Measurements from ENCODE around the gene ITGB2. TPM values are rescaled to one million over a fixed set of nuclear protein-coding genes. Genes with fewer than 3 reads are reported as not detected.
A peak's percentile ranks its signal among the peaks of the same experiment; 100 is the strongest.

ITGB2 gene
- total RNA-seq, 5 donors from 2014 or later (not counting 1 experiment from before 2014, with no cell fraction given): 249 to 498 (median 304) TPM

DNA sequence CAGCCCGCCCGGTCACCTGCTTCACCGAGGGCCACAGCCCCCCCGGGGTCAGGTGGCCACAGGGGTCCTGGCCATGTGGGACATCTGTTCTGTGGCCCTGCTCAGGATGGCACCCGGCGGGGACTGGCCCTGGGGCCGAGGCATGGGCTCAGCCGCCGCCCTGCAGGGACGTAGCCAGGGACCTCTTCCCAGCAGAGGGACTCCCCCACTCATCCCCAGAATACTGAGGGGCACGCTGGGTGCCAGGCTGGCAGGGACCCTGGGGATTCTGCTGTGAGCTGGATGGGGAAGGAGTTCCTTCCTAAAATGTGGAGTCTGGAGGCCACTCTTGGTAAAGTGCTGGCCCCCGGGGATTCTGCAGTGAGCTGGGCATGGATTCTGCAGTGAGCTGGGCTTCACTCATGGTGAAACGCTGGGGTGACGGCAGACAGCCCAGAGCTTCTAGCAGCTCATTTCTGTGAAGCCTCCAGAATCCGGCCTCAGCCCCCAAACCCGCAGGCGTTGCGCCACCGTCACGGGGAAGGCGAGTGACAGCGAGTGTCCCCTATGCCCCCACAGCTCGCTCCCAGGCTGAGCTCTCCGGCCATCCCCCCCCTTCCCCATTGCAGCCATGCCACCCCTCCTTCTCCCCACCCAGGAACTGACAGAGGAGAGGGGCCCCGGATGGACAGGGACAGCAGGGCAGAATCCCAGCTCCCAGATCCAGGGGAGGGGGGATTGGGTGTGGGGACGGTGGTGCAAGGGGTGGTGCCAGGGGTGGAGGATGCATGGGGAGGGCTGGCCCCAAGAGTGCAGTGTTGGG is 1.4 kb downstream of the ITGB2 start:
- Histone ChIP-seq H3K27me3 (replicated peaks in 1 of 2; ENCODE audit: control insufficient read depth in 2 of 2, extremely low read depth in 1 of 2, insufficient read depth in 2 of 2, low read length in 1 of 2) (no peaks in the 10 kb centered on the region), H3K4me1 (ENCODE audit: control insufficient read depth in 1 of 2, extremely low read depth in 1 of 2, insufficient read depth in 2 of 2, low read length in 2 of 2) (peaks cover 55 to 72% of the 10 kb centered on the region in 2 experiments), H3K27ac (ENCODE audit: low read length) (peak overlapping the region; percentile 64), H3K9me3 (no peaks in the 10 kb centered on the region), H3K36me3 (ENCODE audit: control insufficient read depth in 2 of 2, extremely low read depth in 1 of 2, insufficient read depth in 1 of 2, low read length in 1 of 2) (peaks cover 0 to 20% of the 10 kb centered on the region in 2 donors), H3K4me3 (ENCODE audit: control insufficient read depth in 1 of 2, extremely low read depth in 1 of 2, low read length in 1 of 2) (peak overlapping the region; percentile 89 to 98)
- peak in 1 of 4 experiments; percentile 13 for ATAC-seq (replicated peaks in 1 of 4)
- Mint-ChIP-seq H3K9me3 (no peaks in the 10 kb centered on the region), H3K27me3 (no peaks in the 10 kb centered on the region), H3K27ac (peak overlapping the region; percentile 94 to 99), H3K36me3 (peaks cover 9% of the 10 kb centered on the region), H3K4me1 (peaks cover 73 to 88% (median 84%) of the 10 kb centered on the region in 3 donors), H3K4me3 (peak overlapping the region; percentile 96 to 100 (median 96))
- peak in 1 of 35 experiments; percentile 36 for DNase-seq
- ChIA-PET CTCF (interaction anchor here in 1 of 2 donors (0.6 to 1.0 kb wide), 4 partner anchors 8 to 211 kb away, joined by 3 to 9 read pairs (median 6); no protein-coding TSS in a partner anchor), POLR2A (interaction anchor here (0.6 to 0.7 kb wide), 2 partner anchors 20 to 21 kb away, joined by 3 read pairs; no protein-coding TSS in a partner anchor)
- 1% methylated on average over 13 of the region's 26 CpGs for WGBS (ENCODE audit: insufficient coverage)

GRCh38 chr21:44918581-44919033 is 2.1 kb downstream of the ITGB2 start:
- POLR2A ChIA-PET: no interaction called here
- peak overlapping the region; percentile 63 for H3K27ac ChIP-seq (ENCODE audit: low read length)
- H3K4me1 ChIP-seq (ENCODE audit: control insufficient read depth in 1 of 2, extremely low read depth in 1 of 2, insufficient read depth in 2 of 2, low read length in 2 of 2): peaks cover 59 to 74% of the 10 kb centered on the region in 2 experiments
- CTCF ChIA-PET: interaction anchor here in 1 of 2 donors (0.6 to 0.8 kb wide), 2 partner anchors 26 to 211 kb away, joined by 3 to 5 read pairs; no protein-coding TSS in a partner anchor
- H3K4me3 ChIP-seq (ENCODE audit: control insufficient read depth in 1 of 2, extremely low read depth in 1 of 2, low read length in 1 of 2): peak overlapping the region; percentile 89 to 98
- H3K9me3 Mint-ChIP-seq: no peaks in the 10 kb centered on the region
- H3K36me3 Mint-ChIP-seq: peaks cover 9% of the 10 kb centered on the region
- no peaks in the 10 kb centered on the region for H3K9me3 ChIP-seq
- no peaks in the 10 kb centered on the region for H3K27me3 Mint-ChIP-seq
- H3K36me3 ChIP-seq (ENCODE audit: control insufficient read depth in 2 of 2, extremely low read depth in 1 of 2, insufficient read depth in 1 of 2, low read length in 1 of 2): peaks cover 0 to 20% of the 10 kb centered on the region in 2 donors
- WGBS (ENCODE audit: insufficient coverage): 48% methylated on average over 10 of the region's 13 CpGs
- H3K27me3 ChIP-seq (replicated peaks in 1 of 2; ENCODE audit: control insufficient read depth in 2 of 2, extremely low read depth in 1 of 2, insufficient read depth in 2 of 2, low read length in 1 of 2): no peaks in the 10 kb centered on the region
- peak overlapping the region; percentile 93 to 94 for H3K27ac Mint-ChIP-seq
- ATAC-seq (replicated peaks in 1 of 4): no peak
- DNase-seq: no peak
- peak overlapping the region; percentile 96 to 100 (median 96) for H3K4me3 Mint-ChIP-seq
- peaks cover 72 to 88% (median 83%) of the 10 kb centered on the region in 3 donors for H3K4me1 Mint-ChIP-seq

GRCh38 chr21:44918107-44918470 is 2.6 kb downstream of the ITGB2 start:
- peak overlapping the region; percentile 93 to 94 for H3K27ac Mint-ChIP-seq
- H3K4me3 ChIP-seq (ENCODE audit: control insufficient read depth in 1 of 2, extremely low read depth in 1 of 2, low read length in 1 of 2): peak overlapping the region; percentile 89 to 98
- peak overlapping the region; percentile 96 to 100 (median 96) for H3K4me3 Mint-ChIP-seq
- ATAC-seq (replicated peaks in 1 of 4) (no peak), DNase-seq (no peak)
- peaks cover 60 to 80% of the 10 kb centered on the region in 2 experiments for H3K4me1 ChIP-seq (ENCODE audit: control insufficient read depth in 1 of 2, extremely low read depth in 1 of 2, insufficient read depth in 2 of 2, low read length in 2 of 2)
- peaks cover 9% of the 10 kb centered on the region for H3K36me3 Mint-ChIP-seq
- no peaks in the 10 kb centered on the region for H3K27me3 Mint-ChIP-seq
- peaks cover 0 to 20% of the 10 kb centered on the region in 2 donors for H3K36me3 ChIP-seq (ENCODE audit: control insufficient read depth in 2 of 2, extremely low read depth in 1 of 2, insufficient read depth in 1 of 2, low read length in 1 of 2)
- POLR2A ChIA-PET: no interaction called here
- no peaks in the 10 kb centered on the region for H3K9me3 Mint-ChIP-seq
- CTCF ChIA-PET: no interaction called here
- H3K4me1 Mint-ChIP-seq: peaks cover 73 to 87% (median 83%) of the 10 kb centered on the region in 3 donors
- WGBS (ENCODE audit: insufficient coverage): 82% methylated on average over 10 of the region's 12 CpGs
- H3K27me3 ChIP-seq (replicated peaks in 1 of 2; ENCODE audit: control insufficient read depth in 2 of 2, extremely low read depth in 1 of 2, insufficient read depth in 2 of 2, low read length in 1 of 2): no peaks in the 10 kb centered on the region
- peak overlapping the region; percentile 63 for H3K27ac ChIP-seq (ENCODE audit: low read length)
- H3K9me3 ChIP-seq: no peaks in the 10 kb centered on the region

DNA sequence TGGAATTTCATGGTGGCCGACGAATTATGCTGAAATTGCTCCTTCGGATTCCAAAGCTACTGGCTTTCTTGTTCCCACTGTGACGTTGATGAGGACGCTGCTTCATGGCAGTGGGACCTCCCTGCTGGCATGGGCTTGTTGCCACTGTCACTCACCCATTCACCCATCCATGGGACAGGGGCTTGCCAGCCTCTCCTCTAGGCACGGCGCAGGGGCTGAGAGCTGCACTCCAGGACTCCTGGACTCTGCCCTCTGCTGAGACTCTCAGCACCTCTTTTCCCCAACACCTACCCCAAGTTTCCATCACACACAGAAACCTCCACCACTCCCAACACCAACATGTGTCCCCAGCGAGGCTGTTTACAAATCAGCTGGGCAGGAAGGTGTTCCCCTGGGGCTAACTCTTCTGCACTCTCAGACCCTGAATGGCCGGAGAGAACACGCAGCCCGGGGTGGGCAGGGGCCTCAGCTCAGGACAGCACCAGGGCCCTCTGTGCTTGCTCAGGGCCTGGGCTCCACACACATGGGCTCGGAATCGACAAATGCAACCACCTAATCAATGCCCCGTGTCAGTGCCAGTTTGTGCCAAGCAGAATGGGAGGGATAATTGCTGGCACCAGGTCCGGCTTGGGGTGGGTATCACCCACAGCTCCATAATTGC is 3.1 kb downstream of the ITGB2 start:
- Histone ChIP-seq H3K4me1 (ENCODE audit: control insufficient read depth in 1 of 2, extremely low read depth in 1 of 2, insufficient read depth in 2 of 2, low read length in 2 of 2) (peaks cover 57 to 80% of the 10 kb centered on the region in 2 experiments), H3K27me3 (replicated peaks in 1 of 2; ENCODE audit: control insufficient read depth in 2 of 2, extremely low read depth in 1 of 2, insufficient read depth in 2 of 2, low read length in 1 of 2) (no peaks in the 10 kb centered on the region), H3K9me3 (no peaks in the 10 kb centered on the region), H3K27ac (ENCODE audit: low read length) (peak overlapping the region; percentile 63), H3K36me3 (ENCODE audit: control insufficient read depth in 2 of 2, extremely low read depth in 1 of 2, insufficient read depth in 1 of 2, low read length in 1 of 2) (peaks cover 0 to 20% of the 10 kb centered on the region in 2 donors), H3K4me3 (ENCODE audit: control insufficient read depth in 1 of 2, extremely low read depth in 1 of 2, low read length in 1 of 2) (peak overlapping the region; percentile 25 to 89)
- no peaks in the 10 kb centered on the region for H3K9me3 Mint-ChIP-seq
- peak overlapping the region; percentile 96 to 100 (median 96) for H3K4me3 Mint-ChIP-seq
- peaks cover 9% of the 10 kb centered on the region for H3K36me3 Mint-ChIP-seq
- no peak for DNase-seq
- no peak for ATAC-seq (replicated peaks in 1 of 4)
- ChIA-PET POLR2A (interaction anchor here in 1 of 2 donors (0.7 kb wide), 1 partner anchor 499 kb away, joined by 6 read pairs; no protein-coding TSS in a partner anchor), CTCF (interaction anchor here in 1 of 2 donors (0.5 to 1.5 kb wide), 4 partner anchors 10 to 1001 kb away, joined by 3 to 4 read pairs (median 3); no protein-coding TSS in a partner anchor)
- peak overlapping the region; percentile 93 to 94 for H3K27ac Mint-ChIP-seq
- H3K27me3 Mint-ChIP-seq: no peaks in the 10 kb centered on the region
- WGBS (ENCODE audit: insufficient coverage): 65% methylated on average over 11 of the region's 15 CpGs
- peaks cover 69 to 84% (median 80%) of the 10 kb centered on the region in 3 donors for H3K4me1 Mint-ChIP-seq

DNA sequence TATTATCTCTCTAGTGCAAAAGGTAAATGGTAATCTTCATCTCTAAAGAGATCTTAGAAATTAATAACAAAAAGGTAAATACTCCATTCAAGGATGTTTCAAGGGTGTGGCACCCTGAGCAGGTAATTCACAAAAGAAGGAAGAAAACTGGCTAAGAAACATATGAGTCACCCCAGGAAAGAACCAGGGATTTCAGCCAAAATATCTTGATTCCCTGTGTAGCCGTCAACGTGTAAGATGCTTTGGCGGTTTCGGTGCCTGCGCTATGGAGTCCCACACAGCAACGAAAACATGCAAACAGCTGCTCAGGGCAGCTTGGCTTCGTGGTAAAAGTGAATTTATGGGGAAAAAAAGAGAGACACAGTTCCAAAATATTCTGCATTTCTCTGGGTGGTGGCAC is 3.7 kb downstream of the ITGB2 start:
- peak in 1 of 35 experiments; percentile 42 for DNase-seq
- Mint-ChIP-seq H3K4me1 (peaks cover 73 to 82% (median 80%) of the 10 kb centered on the region in 3 donors), H3K27me3 (no peaks in the 10 kb centered on the region), H3K9me3 (no peaks in the 10 kb centered on the region), H3K36me3 (peaks cover 9% of the 10 kb centered on the region), H3K4me3 (peak overlapping the region; percentile 96 to 100 (median 96)), H3K27ac (peak overlapping the region; percentile 93 to 94)
- ATAC-seq (replicated peaks in 1 of 4): no peak
- H3K27me3 ChIP-seq (replicated peaks in 1 of 2; ENCODE audit: control insufficient read depth in 2 of 2, extremely low read depth in 1 of 2, insufficient read depth in 2 of 2, low read length in 1 of 2): no peaks in the 10 kb centered on the region
- H3K4me1 ChIP-seq (ENCODE audit: control insufficient read depth in 1 of 2, extremely low read depth in 1 of 2, insufficient read depth in 2 of 2, low read length in 2 of 2): peaks cover 57 to 80% of the 10 kb centered on the region in 2 experiments
- WGBS (ENCODE audit: insufficient coverage): 28% methylated on average over 4 of the region's 7 CpGs
- peaks cover 0 to 20% of the 10 kb centered on the region in 2 donors for H3K36me3 ChIP-seq (ENCODE audit: control insufficient read depth in 2 of 2, extremely low read depth in 1 of 2, insufficient read depth in 1 of 2, low read length in 1 of 2)
- POLR2A ChIA-PET: interaction anchor here in 1 of 2 donors (0.7 kb wide), 1 partner anchor 498 kb away, joined by 6 read pairs; no protein-coding TSS in a partner anchor
- no peak overlapping the region for H3K4me3 ChIP-seq (ENCODE audit: control insufficient read depth in 1 of 2, extremely low read depth in 1 of 2, low read length in 1 of 2)
- CTCF ChIA-PET: interaction anchor here in 1 of 2 donors (0.5 to 1.5 kb wide), 7 partner anchors 10 to 1016 kb away, joined by 3 to 4 read pairs (median 3); no protein-coding TSS in a partner anchor
- H3K27ac ChIP-seq (ENCODE audit: low read length): peak overlapping the region; percentile 55
- no peaks in the 10 kb centered on the region for H3K9me3 ChIP-seq

All from T-cell (primary cell).